Right atrium auricular region (tissue), 2 donors: ENCODE data around the gene HCK. TPM values are rescaled to one million over a fixed set of nuclear protein-coding genes. Genes with fewer than 3 reads are reported as not detected.

ENCODE experiments used
- DNase-seq: peaks from one replicate; pipeline ENCODE4 v3.0.0-alpha.2; 2019; ENCODE audit warnings: low spot score
- H3K27ac ChIP-seq, 2 donors: fragments of 200-600 bp; sonication (generic); 1 replicate in 1 of 2; 2 replicates in 1 of 2; pipeline ENCODE4 v1.5.1; 2016 to 2019
- H3K27me3 ChIP-seq, 2 donors: fragments of 200-600 bp; sonication (generic); one replicate each; pipeline versions ENCODE4 v1.5.1 to v1.6.0; 2017 to 2019
- H3K36me3 ChIP-seq: fragments of 200-600 bp; sonication (generic); one replicate; pipeline ENCODE4 v1.5.1; 2016
- H3K4me1 ChIP-seq, 2 donors: fragments of 200-600 bp; sonication (generic); one replicate each; pipeline versions ENCODE4 v1.5.1 to v1.6.0; 2017 to 2019
- H3K4me3 ChIP-seq, 2 donors: fragments of 200-600 bp; sonication (generic); 1 replicate in 1 of 2; 2 replicates in 1 of 2; pipeline ENCODE4 v1.5.1; 2017 to 2019; ENCODE audit warnings: mild to moderate bottlenecking in 1 of 2, moderate library complexity in 1 of 2
- H3K9me3 ChIP-seq, 2 donors: fragments of 200-600 bp; sonication (generic); one replicate each; pipeline ENCODE4 v1.5.1; 2019
- total RNA-seq, 2 donors: library from RNA; depleted of rRNA; stranded (reverse); fragments of >200 nt; gene quantifications; one replicate each; pipeline ENCODE4 v1.1.0, GENCODE V29; 2016
- TF ChIP-seq, protein P1 (sequence below), 2 donors: fragments of 200-600 bp; sonication (generic); IDR thresholded peaks; one replicate each; pipeline ENCODE4 v1.5.1; 2019; ENCODE audit warnings: antibody characterized with exemption in 2 of 2

Gene HCK
- total RNA-seq, 2 donors from 2014 or later = 2.3 to 9.2 TPM

- H3K36me3 ChIP-seq = no peaks in the 10 kb centered on the region
- no peak for DNase-seq
- no peak overlapping the region for H3K4me3 ChIP-seq
- no peaks in the 10 kb centered on the region for H3K27me3 ChIP-seq
- H3K9me3 ChIP-seq = no peaks in the 10 kb centered on the region
- H3K4me1 ChIP-seq = no peaks in the 10 kb centered on the region
- no peak overlapping the region for H3K27ac ChIP-seq
- TF ChIP-seq, protein P1, sequence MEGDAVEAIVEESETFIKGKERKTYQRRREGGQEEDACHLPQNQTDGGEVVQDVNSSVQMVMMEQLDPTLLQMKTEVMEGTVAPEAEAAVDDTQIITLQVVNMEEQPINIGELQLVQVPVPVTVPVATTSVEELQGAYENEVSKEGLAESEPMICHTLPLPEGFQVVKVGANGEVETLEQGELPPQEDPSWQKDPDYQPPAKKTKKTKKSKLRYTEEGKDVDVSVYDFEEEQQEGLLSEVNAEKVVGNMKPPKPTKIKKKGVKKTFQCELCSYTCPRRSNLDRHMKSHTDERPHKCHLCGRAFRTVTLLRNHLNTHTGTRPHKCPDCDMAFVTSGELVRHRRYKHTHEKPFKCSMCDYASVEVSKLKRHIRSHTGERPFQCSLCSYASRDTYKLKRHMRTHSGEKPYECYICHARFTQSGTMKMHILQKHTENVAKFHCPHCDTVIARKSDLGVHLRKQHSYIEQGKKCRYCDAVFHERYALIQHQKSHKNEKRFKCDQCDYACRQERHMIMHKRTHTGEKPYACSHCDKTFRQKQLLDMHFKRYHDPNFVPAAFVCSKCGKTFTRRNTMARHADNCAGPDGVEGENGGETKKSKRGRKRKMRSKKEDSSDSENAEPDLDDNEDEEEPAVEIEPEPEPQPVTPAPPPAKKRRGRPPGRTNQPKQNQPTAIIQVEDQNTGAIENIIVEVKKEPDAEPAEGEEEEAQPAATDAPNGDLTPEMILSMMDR (IDR thresholded peaks at IDR 0.05) = no peak
Measured at GRCh38 chr20:32080783-32081182, 28.7 kb downstream of the HCK start.

DNA sequence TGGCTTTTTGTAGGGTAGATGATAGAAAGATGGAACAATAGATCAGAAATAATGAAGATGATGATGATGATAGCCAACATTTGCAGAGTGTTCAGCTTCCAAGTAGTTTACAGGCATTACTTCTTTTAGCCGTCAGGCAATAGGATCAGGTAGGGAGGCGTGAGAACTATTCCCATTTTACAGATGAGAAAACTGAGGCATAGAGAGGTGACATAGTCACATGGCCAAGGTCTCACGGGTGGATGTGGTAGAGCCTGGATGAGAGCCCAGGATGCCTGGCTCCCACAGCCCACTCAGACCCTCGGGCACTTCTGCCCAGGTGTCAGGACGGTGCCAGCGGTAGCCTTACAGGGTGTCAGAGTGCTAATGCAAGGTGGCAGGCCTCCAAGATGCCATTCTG, 31.4 kb downstream of the HCK start:
- H3K9me3 ChIP-seq = no peaks in the 10 kb centered on the region
- H3K4me3 ChIP-seq = no peak overlapping the region
- TF ChIP-seq, protein P1 (IDR thresholded peaks at IDR 0.05) = no peak
- no peaks in the 10 kb centered on the region for H3K27me3 ChIP-seq
- H3K36me3 ChIP-seq = no peaks in the 10 kb centered on the region
- DNase-seq = no peak
- no peaks in the 10 kb centered on the region for H3K4me1 ChIP-seq
- H3K27ac ChIP-seq = no peak overlapping the region

DNA sequence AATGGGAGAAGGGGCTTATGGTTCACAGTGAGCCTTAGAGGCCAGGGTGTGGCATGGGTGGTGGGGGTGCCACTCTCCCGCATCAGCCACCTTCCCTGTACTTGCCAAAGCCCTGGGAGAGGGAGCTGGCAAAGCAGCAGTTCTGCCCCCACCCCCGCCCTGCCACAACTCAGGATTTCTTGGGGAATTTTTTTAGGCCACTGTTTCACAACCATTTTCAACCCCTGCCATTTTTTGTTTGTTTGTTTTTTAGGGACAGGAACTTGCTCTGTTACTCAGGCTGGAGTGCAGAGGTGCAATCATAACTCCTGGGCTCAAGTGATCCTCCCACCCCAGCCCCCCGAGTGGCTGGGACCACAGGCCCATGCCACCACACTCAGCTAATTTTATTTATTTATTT, 35.0 kb downstream of the HCK start:
- H3K27me3 ChIP-seq = no peaks in the 10 kb centered on the region
- no peak overlapping the region for H3K4me3 ChIP-seq
- H3K27ac ChIP-seq = no peak overlapping the region
- H3K36me3 ChIP-seq = no peaks in the 10 kb centered on the region
- DNase-seq = no peak
- no peaks in the 10 kb centered on the region for H3K9me3 ChIP-seq
- no peaks in the 10 kb centered on the region for H3K4me1 ChIP-seq
- TF ChIP-seq, protein P1 (IDR thresholded peaks at IDR 0.05) = no peak

DNA sequence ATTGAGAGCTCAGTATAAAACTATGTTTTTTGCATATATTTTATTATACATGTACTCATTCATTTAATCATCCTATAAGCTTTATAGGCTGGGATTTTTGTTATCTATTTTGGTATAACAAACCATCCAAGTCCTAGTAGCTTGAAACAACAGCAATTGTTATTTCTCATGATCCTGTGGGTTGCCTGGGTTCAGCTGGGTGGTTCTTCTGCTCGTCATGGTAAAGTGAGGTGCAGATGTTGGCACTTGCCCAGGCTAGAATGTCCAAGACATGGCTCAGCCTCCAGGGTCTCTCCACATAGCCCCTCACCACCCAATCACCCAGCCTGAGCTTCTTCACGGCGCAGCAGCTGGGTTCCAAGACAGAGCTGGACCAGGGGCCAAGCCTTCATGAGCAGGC, 36.7 kb downstream of the HCK start:
- no peak overlapping the region for H3K4me3 ChIP-seq
- no peaks in the 10 kb centered on the region for H3K27me3 ChIP-seq
- H3K4me1 ChIP-seq = no peaks in the 10 kb centered on the region
- no peak for DNase-seq
- H3K27ac ChIP-seq = no peak overlapping the region
- TF ChIP-seq, protein P1 (IDR thresholded peaks at IDR 0.05) = no peak
- H3K9me3 ChIP-seq = no peaks in the 10 kb centered on the region
- H3K36me3 ChIP-seq = no peaks in the 10 kb centered on the region

- Histone ChIP-seq H3K9me3 (no peaks in the 10 kb centered on the region), H3K4me3 (no peak overlapping the region)
Measured at GRCh38 chr20:32089637-32090362, 37.8 kb downstream of the HCK start.

More at GRCh38 chr20:32089637-32090362, 37.8 kb downstream of the HCK start:
- H3K36me3 ChIP-seq = no peaks in the 10 kb centered on the region
- no peak overlapping the region for H3K27ac ChIP-seq
- TF ChIP-seq, protein P1 (IDR thresholded peaks at IDR 0.05) = no peak
- no peaks in the 10 kb centered on the region for H3K4me1 ChIP-seq
- H3K27me3 ChIP-seq = no peaks in the 10 kb centered on the region
- DNase-seq = no peak
